WERI-Rb-1 (cell line): Measurements from ENCODE around the gene MRPL24.

Source experiments
- DNase-seq: peaks from one replicate; pipeline ENCODE4 v3.0.0-alpha.2; 2020
- H3K27ac ChIP-seq: fragments of 250-450 bp; sonication (Bioruptor Pico); 2 replicates; pipeline ENCODE4 v1.5.1; 2020; ENCODE audit warnings: mild to moderate bottlenecking, moderate library complexity
- H3K27me3 ChIP-seq: fragments of 250-450 bp; sonication (Bioruptor Pico); 2 replicates; pipeline ENCODE4 v1.5.1; 2021; ENCODE audit warnings: mild to moderate bottlenecking, low read depth, moderate library complexity; ENCODE audit not compliant: insufficient read depth, severe bottlenecking
- H3K36me3 ChIP-seq: fragments of 250-450 bp; sonication (Bioruptor Pico); 2 replicates; pipeline ENCODE4 v1.5.1; 2020; ENCODE audit warnings: mild to moderate bottlenecking, moderate library complexity
- H3K4me3 ChIP-seq: 2 replicates; pipeline ENCODE4 v1.5.1; 2011; ENCODE audit warnings: low read depth, mild to moderate bottlenecking, control low read depth, low read length
- H3K9me3 ChIP-seq: fragments of 250-450 bp; sonication (Bioruptor Pico); 2 replicates; pipeline ENCODE4 v1.5.1; 2021; ENCODE audit warnings: mild to moderate bottlenecking, moderate library complexity; ENCODE audit not compliant: severe bottlenecking
- TF ChIP-seq, protein P1 (sequence below): IDR thresholded peaks from 2 replicates; pipeline ENCODE4 v1.5.1; 2011; ENCODE audit warnings: low read depth, mild to moderate bottlenecking, control low read depth, inconsistent platforms, low read length

The MRPL24 gene

GRCh38 chr1:156740237-156740740 lies 599 bp downstream of the MRPL24 start:
- Histone ChIP-seq H3K27ac (peak overlapping the region; percentile 77), H3K9me3 (no peaks in the 10 kb centered on the region), H3K27me3 (no peaks in the 10 kb centered on the region), H3K36me3 (peaks cover 57% of the 10 kb centered on the region), H3K4me3 (peak overlapping the region; percentile 67)
- DNase-seq, result no peak
- TF ChIP-seq, protein P1, sequence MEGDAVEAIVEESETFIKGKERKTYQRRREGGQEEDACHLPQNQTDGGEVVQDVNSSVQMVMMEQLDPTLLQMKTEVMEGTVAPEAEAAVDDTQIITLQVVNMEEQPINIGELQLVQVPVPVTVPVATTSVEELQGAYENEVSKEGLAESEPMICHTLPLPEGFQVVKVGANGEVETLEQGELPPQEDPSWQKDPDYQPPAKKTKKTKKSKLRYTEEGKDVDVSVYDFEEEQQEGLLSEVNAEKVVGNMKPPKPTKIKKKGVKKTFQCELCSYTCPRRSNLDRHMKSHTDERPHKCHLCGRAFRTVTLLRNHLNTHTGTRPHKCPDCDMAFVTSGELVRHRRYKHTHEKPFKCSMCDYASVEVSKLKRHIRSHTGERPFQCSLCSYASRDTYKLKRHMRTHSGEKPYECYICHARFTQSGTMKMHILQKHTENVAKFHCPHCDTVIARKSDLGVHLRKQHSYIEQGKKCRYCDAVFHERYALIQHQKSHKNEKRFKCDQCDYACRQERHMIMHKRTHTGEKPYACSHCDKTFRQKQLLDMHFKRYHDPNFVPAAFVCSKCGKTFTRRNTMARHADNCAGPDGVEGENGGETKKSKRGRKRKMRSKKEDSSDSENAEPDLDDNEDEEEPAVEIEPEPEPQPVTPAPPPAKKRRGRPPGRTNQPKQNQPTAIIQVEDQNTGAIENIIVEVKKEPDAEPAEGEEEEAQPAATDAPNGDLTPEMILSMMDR, result no peak

- Histone ChIP-seq H3K27me3 (no peaks in the 10 kb centered on the region), H3K4me3 (no peak overlapping the region), H3K36me3 (peaks cover 49% of the 10 kb centered on the region), H3K27ac (no peak overlapping the region), H3K9me3 (no peaks in the 10 kb centered on the region)
- no peak for DNase-seq
- TF ChIP-seq, protein P1, result no peak
These were observed 2.0 kb downstream of the MRPL24 start for GRCh38 chr1:156738916-156739315.

DNA sequence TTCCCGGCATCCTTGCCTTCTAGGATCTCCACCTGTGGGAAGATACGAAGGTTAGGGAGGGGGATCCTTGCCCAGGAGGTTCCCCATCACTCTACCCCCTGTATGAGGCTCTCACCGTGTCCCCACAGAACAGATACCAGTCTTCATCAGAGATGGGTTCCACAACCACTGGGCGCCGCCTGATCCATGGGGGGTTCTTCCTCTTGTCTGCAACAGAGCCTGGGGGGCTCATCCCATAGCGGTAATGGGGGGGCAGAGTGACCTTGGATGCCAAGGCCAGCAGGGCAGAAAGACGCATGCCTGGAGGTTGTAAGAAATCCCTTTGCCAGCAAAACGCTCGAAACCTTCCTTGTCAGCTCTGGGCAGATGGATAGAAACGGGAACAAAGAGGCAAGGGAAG lies 2.5 kb downstream of the MRPL24 start:
- H3K27me3 ChIP-seq, result no peaks in the 10 kb centered on the region
- peaks cover 49% of the 10 kb centered on the region for H3K36me3 ChIP-seq
- no peak for DNase-seq
- H3K9me3 ChIP-seq, result no peaks in the 10 kb centered on the region
- no peak overlapping the region for H3K4me3 ChIP-seq
- TF ChIP-seq, protein P1, result no peak
- no peak overlapping the region for H3K27ac ChIP-seq

DNA sequence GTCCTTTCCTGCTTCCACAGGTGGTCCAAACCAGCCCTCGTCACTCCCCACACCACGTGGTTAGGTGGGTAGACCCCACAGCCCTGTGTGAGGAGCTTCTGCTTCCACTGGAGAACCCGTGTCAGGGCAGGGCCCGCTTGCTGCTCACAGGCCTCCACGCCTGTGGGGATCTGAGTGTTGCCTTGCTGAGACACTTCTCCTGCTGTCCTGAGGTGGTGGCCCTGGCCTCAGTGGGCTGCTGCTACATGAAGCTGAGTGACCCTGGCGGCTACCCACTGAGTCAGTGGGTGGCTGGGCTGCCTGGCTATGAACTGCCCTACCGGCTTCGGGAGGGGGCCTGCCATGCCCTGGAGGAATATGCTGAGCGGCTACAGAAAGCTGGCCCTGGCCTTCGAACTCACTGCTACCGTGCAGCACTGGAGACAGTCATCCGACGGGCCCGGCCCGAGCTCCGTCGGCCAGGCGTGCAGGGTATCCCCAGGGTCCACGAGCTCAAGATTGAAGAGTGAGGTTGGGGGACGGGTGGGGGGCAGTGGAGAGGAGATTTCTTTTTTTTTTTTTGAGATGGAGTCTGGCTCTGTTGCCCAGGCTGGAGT lies 6.8 kb downstream of the MRPL24 start:
- Histone ChIP-seq H3K27ac (no peak overlapping the region), H3K36me3 (peaks cover 42% of the 10 kb centered on the region)

GRCh38 chr1:156728599-156729462 lies 12.1 kb downstream of the MRPL24 start, which contains the start of gene ISG20L2:
ISG20L2 (minus strand) TSS chr1:156728766; CDS start chr1:156727652, 1,114 bp downstream.
- DNase-seq, result peak; percentile 99
- H3K4me3 ChIP-seq, result peak within 1 kb of the TSS; percentile 96
- TF ChIP-seq, protein P1, result no peak
- no peaks in the 10 kb centered on the region for H3K9me3 ChIP-seq
- H3K27me3 ChIP-seq, result no peaks in the 10 kb centered on the region
- peaks cover 57% of the 10 kb centered on the region for H3K36me3 ChIP-seq
- H3K27ac ChIP-seq, result peak within 1 kb of the TSS; percentile 70

More for the DNA sequence above, 6.8 kb downstream of the MRPL24 start:
- TF ChIP-seq, protein P1, result no peak
- H3K27me3 ChIP-seq, result no peaks in the 10 kb centered on the region
- no peaks in the 10 kb centered on the region for H3K9me3 ChIP-seq
- no peak for DNase-seq
- H3K4me3 ChIP-seq, result no peak overlapping the region
